GM18951 (cell line): Measurements from ENCODE around the gene RSPO1.

ENCODE experiments used
- POLR2A ChIP-seq: IDR thresholded peaks from 4 replicates; pipeline ENCODE4 v1.6.1; 2011; ENCODE audit warnings: mild to moderate bottlenecking; ENCODE audit not compliant: insufficient read length, insufficient read depth; ENCODE audit errors: extremely low read depth
- in situ Hi-C: fragments of 300-500 bp; cut with MboI; formaldehyde crosslinking; loops from one replicate; pipeline ENCODE4 v1.12.0; 2022; ENCODE audit warnings: low sequenced_read_pairs, mixed read lengths, inconsistent platforms; ENCODE audit not compliant: unreplicated experiment

Gene RSPO1

DNA sequence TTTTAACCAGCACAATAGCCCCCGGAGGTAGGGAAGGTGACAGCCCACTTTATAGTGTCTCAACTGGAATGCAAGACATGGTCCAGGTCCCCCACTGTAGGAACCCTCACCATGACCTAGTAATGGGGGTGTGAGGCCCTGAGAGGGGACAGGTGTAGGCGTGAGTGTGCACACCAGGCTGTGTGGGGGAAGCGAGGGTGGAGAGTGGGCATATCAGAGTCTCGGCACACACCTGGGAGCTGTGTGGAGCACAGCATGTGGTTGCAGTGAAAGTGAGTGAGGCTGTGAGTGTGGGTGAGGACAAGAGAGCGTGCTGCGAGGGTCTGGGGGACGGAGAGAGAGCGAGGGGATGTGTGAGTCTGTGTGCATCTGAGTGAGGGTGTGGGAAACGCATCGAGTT lies 17.1 kb upstream of the RSPO1 start:
- TF ChIP-seq POLR2A, result no peak
- in situ Hi-C loops, result no loop called here

DNA sequence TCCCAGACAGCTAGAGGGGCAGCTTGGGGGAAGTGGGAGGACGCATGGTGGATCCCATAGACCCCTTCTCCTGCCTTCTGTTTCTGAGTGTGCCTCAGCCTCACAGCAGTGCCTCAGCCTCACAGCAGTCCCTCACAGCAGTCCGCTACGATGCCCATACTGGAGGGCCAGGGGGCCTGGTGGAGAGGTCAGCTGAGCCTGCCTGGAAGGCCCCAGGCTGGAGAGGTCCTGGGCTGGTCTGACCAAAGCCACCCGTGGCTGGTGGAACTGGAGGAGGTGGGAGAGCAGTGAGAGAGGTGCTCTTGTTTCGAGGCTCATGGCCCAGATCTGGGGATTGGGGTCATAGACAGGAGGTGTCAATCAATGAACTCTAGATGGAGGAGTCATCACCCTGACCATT lies 16.0 kb upstream of the RSPO1 start:
- in situ Hi-C loops, result no loop called here
- TF ChIP-seq POLR2A, result no peak

DNA sequence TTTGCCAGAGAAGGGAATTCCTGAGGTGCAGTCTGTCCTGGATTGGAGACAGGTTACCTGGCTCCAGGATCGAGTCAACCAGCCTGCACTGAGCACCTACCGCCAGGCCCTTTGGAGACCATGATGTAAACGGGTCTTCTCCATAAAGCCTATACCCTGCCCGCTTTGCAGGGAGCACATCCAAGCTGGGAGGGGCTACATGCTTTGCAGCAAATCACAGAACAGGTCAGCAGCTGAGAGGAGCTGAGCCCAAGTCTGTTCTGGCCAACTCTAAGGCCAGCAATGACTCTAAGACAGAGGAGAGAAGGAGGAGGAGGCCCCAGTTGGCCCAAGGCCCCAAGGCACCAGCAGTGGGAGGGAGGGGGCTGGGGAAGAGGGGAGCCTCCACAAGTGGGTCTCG lies 15.5 kb upstream of the RSPO1 start:
- no peak for TF ChIP-seq POLR2A
- in situ Hi-C loops, result no loop called here

DNA sequence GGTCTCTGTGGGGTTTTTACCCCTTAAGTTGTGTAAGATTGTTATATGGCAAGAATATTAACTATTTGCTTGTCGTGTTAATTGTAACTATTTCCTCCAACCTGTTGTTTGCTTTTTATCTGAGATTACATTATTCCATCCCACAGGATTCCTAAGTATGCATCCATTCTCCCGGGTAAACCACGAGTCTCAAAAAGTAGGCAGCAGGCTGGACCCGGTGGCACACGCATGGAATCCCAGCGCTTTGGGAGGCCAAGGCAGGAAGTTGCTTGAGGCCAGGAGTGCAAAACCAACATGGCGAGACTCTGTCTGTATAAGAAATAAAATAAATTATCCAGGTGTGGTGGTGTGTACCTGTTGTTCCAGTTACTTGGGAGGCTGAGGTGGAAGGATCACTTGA lies 12.6 kb upstream of the RSPO1 start:
- in situ Hi-C loops, result no loop called here
- no peak for TF ChIP-seq POLR2A

DNA sequence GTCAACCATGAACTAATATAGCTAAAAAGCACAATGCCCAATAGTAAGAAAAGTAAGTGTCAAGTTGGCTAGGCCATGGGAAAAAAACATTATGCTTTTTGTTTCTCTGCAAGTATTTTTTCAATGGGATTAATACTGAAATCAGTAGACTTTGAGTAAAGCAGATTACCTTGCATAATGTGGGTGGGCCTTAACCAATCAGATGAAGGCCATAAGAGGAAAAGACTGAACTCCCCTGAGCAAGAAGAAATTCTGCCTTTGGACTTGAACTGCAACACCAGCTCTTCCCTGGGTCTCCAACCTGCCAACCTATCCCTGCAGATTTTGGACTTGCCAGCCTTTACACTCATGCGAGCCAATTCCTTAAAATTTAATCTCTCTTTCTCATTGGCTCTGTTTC lies 6.4 kb upstream of the RSPO1 start:
- in situ Hi-C loops, result no loop called here
- TF ChIP-seq POLR2A, result no peak

DNA sequence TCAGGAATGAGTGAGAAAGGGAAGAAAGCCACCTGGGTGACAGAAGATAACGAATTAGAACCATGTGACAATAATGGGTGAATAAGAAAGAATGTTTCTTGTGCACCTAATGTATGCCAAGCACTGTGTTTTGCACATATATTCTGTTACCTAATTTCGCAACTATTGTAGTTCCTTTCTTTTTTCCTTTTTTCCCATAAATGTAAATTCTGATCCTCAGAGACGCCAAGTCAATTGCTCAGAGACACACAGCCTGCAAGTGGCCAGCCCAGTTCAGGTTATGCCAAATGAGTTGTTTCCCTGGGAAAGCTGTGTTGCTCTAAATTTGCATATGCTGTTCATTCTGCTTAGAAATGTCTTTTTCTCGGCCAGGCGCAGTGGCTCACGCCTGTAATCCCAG lies 1.7 kb upstream of the RSPO1 start:
- in situ Hi-C loops, result no loop called here
- TF ChIP-seq POLR2A, result no peak

DNA sequence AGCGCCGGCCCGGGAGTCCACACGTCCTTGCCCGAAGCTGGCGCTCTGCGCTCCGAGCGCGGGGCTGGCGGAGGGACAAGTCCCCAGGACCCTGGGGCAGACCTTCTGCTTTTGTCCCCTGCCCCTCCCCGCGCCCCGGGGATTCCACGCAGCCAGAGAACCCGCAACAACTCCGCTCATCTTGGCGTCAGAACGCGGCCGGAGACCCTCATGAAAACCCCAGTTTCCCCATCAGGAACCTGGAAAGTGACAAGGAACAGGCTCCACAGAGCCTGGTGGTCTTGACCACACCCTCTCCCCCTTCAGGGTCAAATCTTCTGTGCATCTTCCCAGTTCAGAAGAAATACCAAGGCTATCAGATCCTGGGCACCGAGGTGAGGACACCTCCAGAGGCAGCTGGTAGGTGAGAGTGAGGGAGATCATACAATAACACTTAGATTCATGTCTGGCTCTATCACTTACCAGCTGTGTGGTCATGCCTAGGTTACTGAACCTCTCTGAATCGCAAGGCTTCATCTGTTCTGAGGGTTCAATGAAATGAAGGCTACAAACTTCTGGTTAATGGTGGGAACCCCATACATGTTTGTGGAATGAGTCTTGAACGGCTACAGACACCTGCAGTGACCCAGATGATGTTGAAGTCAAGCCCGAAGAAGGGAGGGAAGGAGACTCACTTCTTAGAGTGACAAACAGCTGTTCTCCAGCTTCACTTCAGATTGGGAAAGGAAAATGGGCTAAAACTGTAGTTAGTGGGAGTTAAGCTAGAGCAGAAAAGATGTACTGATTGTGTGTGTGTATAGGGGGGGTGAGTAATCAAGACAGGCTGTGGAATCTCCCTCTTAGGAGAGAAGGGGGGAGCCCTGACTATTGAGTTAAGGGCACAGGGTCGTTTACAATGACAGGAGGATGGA lies 555 bp upstream of the RSPO1 start:
- TF ChIP-seq POLR2A, result no peak
- in situ Hi-C loops, result no loop called here

DNA sequence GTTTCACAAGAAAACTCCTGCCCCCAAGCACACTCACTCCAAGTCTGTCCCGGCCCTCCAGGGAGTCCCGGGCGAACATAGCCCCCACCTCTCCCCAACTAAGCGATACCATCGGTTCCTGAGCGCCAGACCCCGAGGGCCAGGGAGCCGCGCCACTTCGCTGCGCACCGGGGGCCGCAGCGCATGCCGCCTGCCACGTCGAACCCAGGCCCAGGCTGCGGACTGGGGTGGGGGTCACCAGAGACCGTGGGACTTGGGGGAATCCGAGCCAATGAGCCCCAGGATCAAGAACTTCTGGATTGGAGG lies 801 bp downstream of the RSPO1 start:
- TF ChIP-seq POLR2A, result no peak
- in situ Hi-C loops, result no loop called here

DNA sequence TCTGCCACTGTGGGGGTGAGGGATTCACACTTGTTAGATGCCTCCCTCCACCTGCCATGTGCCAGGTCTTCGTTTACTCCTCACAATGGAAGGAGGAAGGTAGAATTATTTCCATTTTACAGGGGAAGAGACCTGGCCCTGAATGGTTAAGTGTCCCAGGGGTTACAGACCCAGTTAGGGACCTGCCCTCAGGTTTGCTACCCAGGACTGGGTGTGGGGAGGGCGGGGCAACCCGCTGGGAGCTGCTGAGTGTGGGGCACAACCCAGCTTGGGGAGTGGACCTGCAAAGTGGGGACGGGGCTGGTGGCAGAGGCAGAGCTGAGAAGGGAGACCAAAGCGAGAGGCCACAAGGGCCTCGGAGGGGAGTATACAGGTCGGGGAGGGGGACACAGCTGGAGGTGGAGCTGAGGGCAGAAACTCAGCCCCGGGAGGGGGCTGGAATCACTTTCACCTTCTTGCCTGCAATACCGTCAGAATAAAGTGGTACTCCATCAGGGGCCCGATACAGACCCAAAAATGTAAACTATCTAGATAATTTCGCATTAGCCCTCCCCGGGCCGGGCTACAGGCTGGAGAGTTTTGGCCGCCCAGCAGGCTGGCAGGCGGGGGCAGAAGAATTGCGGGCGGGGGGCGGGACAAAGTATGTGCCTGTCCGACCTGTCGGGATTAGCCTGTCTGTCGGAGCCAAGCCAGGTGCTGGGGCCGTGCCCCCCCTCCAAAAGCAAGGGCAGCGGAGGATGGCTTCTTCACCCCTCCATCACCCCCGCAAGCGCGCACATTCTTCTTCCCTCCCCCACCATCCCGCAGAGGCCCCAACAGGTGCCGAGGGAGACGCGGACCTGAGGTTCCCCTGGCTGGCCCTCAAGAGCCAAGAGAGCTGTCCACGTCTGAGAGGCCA lies 1.4 kb downstream of the RSPO1 start:
- in situ Hi-C loops, result no loop called here
- TF ChIP-seq POLR2A, result no peak

DNA sequence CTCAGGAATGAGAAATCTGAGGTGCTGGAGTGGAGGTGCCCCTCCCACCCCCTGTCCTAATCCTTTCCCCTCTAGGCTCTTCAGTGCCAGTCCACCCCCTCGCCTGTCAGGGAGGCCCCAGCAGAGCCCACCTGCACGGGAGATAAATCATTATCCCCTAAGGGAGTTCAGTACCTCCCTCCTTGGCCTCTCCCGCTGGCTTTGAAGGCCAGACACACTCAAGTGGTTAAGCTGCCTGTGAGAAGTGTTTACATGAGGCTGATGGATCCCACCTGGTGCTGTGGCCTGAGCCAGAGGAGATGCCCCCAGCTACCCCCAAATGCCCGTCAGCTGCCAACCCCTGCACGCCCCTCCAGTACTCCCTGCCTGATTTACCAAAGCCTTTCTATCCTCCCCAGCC lies 3.7 kb downstream of the RSPO1 start:
- in situ Hi-C loops, result no loop called here
- no peak for TF ChIP-seq POLR2A

DNA sequence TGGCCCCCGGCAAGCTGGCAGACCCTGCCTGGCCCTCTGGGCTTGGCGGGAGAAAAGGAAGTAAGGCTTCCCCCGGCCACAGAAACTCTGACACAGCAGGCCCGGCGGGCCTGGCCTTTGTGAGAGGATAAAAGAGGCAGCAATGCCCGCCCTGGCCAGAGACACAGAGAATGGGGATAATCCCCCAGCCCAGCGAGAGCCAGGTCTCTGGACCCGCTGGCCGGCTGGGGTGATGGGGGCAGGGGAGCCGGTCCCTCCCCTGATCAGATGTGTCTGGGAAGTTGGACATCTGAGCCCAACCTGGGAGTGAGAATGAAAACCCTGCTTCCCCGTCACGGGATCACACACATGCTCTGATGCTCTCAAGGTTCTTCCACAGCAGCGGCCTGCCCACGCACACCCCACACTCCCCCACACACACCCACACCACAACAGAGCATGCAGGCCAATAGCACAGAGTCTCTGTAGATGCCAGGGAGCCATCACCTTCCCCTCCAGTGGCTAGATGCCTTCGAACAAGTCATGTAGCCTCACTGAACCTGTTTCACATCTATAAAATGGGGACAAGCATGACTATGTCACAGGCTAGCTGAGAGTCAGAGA lies 4.2 kb downstream of the RSPO1 start:
- no peak for TF ChIP-seq POLR2A

DNA sequence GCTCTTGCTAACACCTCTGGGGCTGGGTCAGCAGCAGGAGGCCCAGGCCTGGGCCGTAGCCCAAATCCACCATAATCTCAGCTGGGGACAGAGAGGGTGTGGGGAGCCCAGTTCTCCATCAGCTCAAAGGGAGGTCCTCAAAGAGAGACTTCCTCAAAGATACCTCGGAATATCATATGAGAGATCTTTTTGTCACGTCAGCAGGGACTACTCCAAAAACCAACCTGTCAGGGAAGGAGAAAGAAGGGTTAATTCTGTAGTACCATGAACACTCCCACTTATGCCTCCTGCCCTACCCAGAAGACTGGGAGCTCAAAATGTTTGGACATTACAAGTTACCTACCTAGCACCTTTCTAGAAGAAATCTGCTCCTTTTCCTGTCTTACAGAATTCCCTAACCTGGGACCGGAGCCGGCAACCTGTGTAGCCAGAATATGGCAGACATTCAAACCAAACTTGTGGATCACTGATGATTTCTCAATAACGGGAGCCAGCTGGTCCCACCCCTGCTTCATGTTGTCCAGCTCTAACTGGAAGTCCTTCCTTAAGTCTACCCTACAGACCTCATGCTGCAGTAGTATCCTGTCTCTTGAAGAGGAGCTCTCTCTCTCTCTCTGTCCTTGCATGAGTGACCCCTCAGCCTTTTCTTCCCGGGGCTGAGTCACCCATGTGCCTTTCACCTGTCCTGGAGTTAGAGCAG lies 4.8 kb downstream of the RSPO1 start:
- no peak for TF ChIP-seq POLR2A
- in situ Hi-C loops, result no loop called here

More for the DNA sequence above, 4.2 kb downstream of the RSPO1 start:
- in situ Hi-C loops, result no loop called here

DNA sequence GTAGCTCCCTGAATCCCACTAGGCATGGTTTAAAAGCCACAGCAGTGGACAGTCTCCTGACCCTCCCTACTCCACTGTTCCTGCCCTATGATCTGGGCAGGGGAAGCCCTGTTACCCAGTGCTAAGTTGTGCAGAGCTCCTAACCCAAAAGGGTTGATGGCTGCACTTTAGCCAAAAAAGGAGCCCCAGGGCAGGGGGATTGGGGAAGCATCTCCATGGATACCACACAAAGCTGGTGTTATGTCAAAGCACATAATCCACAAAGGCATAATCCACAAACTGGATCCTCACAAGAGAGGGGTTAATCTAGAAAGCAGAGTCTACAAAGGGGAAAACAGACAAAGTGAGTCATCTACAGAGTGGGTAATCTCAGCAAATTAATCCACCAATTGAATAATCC lies 5.7 kb downstream of the RSPO1 start:
- in situ Hi-C loops, result no loop called here
- TF ChIP-seq POLR2A, result no peak

DNA sequence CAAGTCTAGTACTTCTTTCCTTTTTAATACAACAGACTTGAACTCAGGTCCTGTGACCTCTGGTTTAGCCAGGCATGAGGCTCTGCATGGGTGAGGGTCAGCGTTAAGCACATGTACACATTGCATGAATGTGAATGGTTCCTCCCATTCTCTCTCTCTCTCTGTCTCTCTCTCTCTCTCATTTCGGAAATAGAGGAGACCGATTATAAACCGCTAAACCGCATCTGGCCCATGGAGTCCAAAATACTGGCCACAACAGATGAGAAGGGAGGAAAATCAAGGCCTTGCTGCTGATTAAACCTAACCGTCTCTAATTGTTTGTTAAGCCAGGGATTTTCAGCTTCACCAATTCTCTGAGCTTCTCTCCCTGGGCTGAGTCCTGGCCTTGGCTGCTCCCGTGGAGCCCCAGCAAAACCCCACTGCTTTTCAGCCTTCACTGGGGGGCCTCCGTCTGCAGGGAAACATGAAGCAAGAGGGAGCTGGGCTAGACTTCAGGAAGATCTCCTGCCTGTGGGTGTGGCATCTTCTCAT lies 6.6 kb downstream of the RSPO1 start:
- no peak for TF ChIP-seq POLR2A
- in situ Hi-C loops, result no loop called here
